CD14-positive monocyte (primary cell): Measurements from ENCODE around the gene WDPCP. TPM values are rescaled to one million over a fixed set of nuclear protein-coding genes. Genes with fewer than 3 reads are reported as not detected.

Experiments
- DNase-seq, 3 donors: peaks; one replicate each; pipeline ENCODE4 v3.0.0-alpha.2; 2011 to 2022
- H2AFZ ChIP-seq: 2 replicates; pipeline ENCODE4 v1.6.0; 2012; ENCODE audit warnings: mild to moderate bottlenecking, low read depth, low read length, inconsistent platforms; ENCODE audit not compliant: insufficient read depth, poor library complexity, severe bottlenecking
- H3K27ac ChIP-seq, 2 donors: 1 replicate in 1 of 2; 2 replicates in 1 of 2; pipeline ENCODE4 v1.5.1; 2012 to 2013; ENCODE audit warnings: low read length in 2 of 2, control low read depth in 1 of 2, inconsistent platforms in 1 of 2, low read depth in 1 of 2, mild to moderate bottlenecking in 1 of 2
- H3K27me3 ChIP-seq, 2 donors: one replicate each; pipeline versions ENCODE4 v1.6.0 to v1.6.1; 2011 to 2013; ENCODE audit warnings: low read length in 2 of 2; ENCODE audit not compliant: control insufficient read depth in 2 of 2, insufficient read depth in 2 of 2
- H3K36me3 ChIP-seq, 2 donors: replicated peaks in 1 of 2; 1 replicate in 1 of 2; 2 replicates in 1 of 2; pipeline versions ENCODE4 v1.5.1 to v1.6.1; 2012 to 2013; ENCODE audit warnings: low read length in 2 of 2, control low read depth in 1 of 2, inconsistent platforms in 1 of 2, mild to moderate bottlenecking in 1 of 2; ENCODE audit not compliant: insufficient read depth in 2 of 2, control insufficient read depth in 1 of 2
- H3K4me1 ChIP-seq, 2 donors: 1 replicate in 1 of 2; 2 replicates in 1 of 2; pipeline versions ENCODE4 v1.5.1 to v1.6.1; 2012 to 2013; ENCODE audit warnings: low read length in 2 of 2, control low read depth in 1 of 2, inconsistent platforms in 1 of 2, mild to moderate bottlenecking in 1 of 2, moderate library complexity in 1 of 2; ENCODE audit not compliant: insufficient read depth in 2 of 2, control insufficient read depth in 1 of 2
- H3K4me2 ChIP-seq: replicated peaks from 2 replicates; pipeline ENCODE3; 2012; ENCODE audit warnings: low read length, moderate library complexity, mild to moderate bottlenecking; ENCODE audit not compliant: poor library complexity, severe bottlenecking; ENCODE audit errors: extremely low read depth
- H3K4me3 ChIP-seq, 3 experiments: fragments of 200-600 bp in 1 of 3; sonication (generic) in 1 of 3; replicated peaks in 1 of 3; 1 replicate in 2 of 3; 2 replicates in 1 of 3; pipeline ENCODE4 v1.5.1; 2011 to 2013; ENCODE audit warnings: low read length in 3 of 3, mild to moderate bottlenecking in 3 of 3, control low read depth in 2 of 3, low read depth in 2 of 3, inconsistent platforms in 1 of 3, moderate library complexity in 1 of 3
- H3K79me2 ChIP-seq: 2 replicates; pipeline ENCODE4 v1.6.0; 2012; ENCODE audit warnings: mild to moderate bottlenecking, control low read depth, inconsistent platforms, low read length, moderate library complexity; ENCODE audit not compliant: insufficient read depth
- H3K9ac ChIP-seq: 2 replicates; pipeline ENCODE4 v1.6.0; 2017; ENCODE audit warnings: low read length, mild to moderate bottlenecking; ENCODE audit not compliant: insufficient read depth, poor library complexity, severe bottlenecking
- H3K9me3 ChIP-seq, 2 donors: replicated peaks in 1 of 2; 1 replicate in 1 of 2; 2 replicates in 1 of 2; pipeline versions ENCODE4 v1.5.1 to v1.6.1; 2012 to 2013; ENCODE audit warnings: low read length in 2 of 2, control low read depth in 1 of 2; ENCODE audit not compliant: control insufficient read depth in 1 of 2, insufficient read depth in 1 of 2
- H4K20me1 ChIP-seq: 2 replicates; pipeline ENCODE4 v1.6.0; 2012; ENCODE audit warnings: mild to moderate bottlenecking, low read length, control low read depth, moderate library complexity; ENCODE audit not compliant: insufficient read depth
- H3K27ac Mint-ChIP-seq, 7 donors: one replicate each; pipeline ENCODE4 v1.8.0; 2020; ENCODE audit warnings: mild to moderate bottlenecking in 7 of 7, mixed read lengths in 7 of 7, moderate library complexity in 6 of 7, inconsistent platforms in 2 of 7
- H3K27me3 Mint-ChIP-seq, 3 donors: one replicate each; pipeline ENCODE4 v1.8.0; 2021 to 2022; ENCODE audit warnings: low read depth in 3 of 3, mild to moderate bottlenecking in 3 of 3, mixed read lengths in 3 of 3, moderate library complexity in 3 of 3, inconsistent platforms in 1 of 3
- H3K36me3 Mint-ChIP-seq, 2 donors: one replicate each; pipeline ENCODE4 v1.8.0; 2020; ENCODE audit warnings: mixed read lengths in 2 of 2, inconsistent platforms in 1 of 2, mild to moderate bottlenecking in 1 of 2
- H3K4me1 Mint-ChIP-seq: one replicate; pipeline ENCODE4 v1.8.0; 2020; ENCODE audit warnings: mild to moderate bottlenecking, mixed read lengths
- H3K4me3 Mint-ChIP-seq, 2 donors: one replicate each; pipeline ENCODE4 v1.8.0; 2020; ENCODE audit warnings: mild to moderate bottlenecking in 2 of 2, mixed read lengths in 2 of 2, moderate library complexity in 1 of 2
- H3K9me3 Mint-ChIP-seq, 7 donors: one replicate each; pipeline ENCODE4 v1.8.0; 2020 to 2022; ENCODE audit warnings: mixed read lengths in 7 of 7, mild to moderate bottlenecking in 6 of 7, moderate library complexity in 6 of 7, inconsistent platforms in 2 of 7
- WGBS: methylation state at CpG from one replicate; pipeline ENCODE4 v1.1.5; 2013; ENCODE audit warnings: missing lambda C conversion rate; ENCODE audit not compliant: insufficient coverage; 5-methylcytosine and 5-hydroxymethylcytosine counted together
- intact Hi-C, 2 donors: fragments of 100-400 bp; cut with micrococcal nuclease; formaldehyde crosslinking; loops; one replicate each; pipeline versions ENCODE4 v1.15.0 to v1.15.1; 2023
- polyA plus RNA-seq, 3 donors: library from polyadenylated mRNA; depleted of rRNA in 1 of 3; unstranded in 2 of 3; stranded (reverse) in 1 of 3; fragments of 300-500 nt in 2 of 3; fragments of >200 nt in 1 of 3; fragmentation: Illumina TruSeq in 2 of 3; gene quantifications; 1 replicate in 2 of 3; 2 replicates in 1 of 3; pipeline ENCODE4 v1.2.3, GENCODE V29; 2012 to 2021
- small RNA-seq: library from RNA; depleted of rRNA; stranded (forward); fragments of <200 nt; gene quantifications from one replicate; pipeline ENCODE3, GENCODE V24; 2012; ENCODE audit warnings: low read depth; ENCODE audit not compliant: insufficient read length
- TF ChIP-seq, protein P1 (sequence below): fragments of 200-600 bp; IDR thresholded peaks from one replicate; pipeline ENCODE4 v1.8.0; 2022; ENCODE audit warnings: antibody characterized with exemption, mild to moderate bottlenecking

The WDPCP gene
- polyA plus RNA-seq, 3 donors: 3.3 to 5.2 (median 3.7) TPM

DNA sequence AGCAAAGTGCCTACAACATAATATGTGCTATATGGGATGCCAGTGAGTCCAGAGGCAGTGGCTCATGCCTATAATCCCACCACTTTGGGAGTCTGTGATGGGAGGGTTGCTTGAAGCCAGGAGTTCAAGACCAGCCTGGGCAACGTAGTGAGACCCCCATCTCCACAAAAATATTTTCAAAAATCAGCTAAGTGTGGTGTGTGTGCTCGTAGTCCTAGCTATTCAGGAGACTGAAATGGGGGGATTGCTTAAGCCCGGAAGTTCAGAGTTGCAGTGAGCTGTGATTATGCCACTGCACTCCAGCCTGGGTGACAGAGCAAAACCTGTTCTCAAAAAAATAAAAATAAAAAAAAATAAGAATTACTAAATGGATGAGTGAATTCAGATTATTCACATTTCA is 514.3 kb downstream of the WDPCP start:
- no CpG with 5 or more reads among the region's 3 CpGs for WGBS
- Mint-ChIP-seq H3K27me3 (peaks cover 6 to 18% (median 13%) of the 10 kb centered on the region in 3 donors), H3K36me3 (no peaks in the 10 kb centered on the region), H3K4me1 (no peaks in the 10 kb centered on the region), H3K9me3 (peaks cover 0 to 5% (median 0%) of the 10 kb centered on the region in 7 donors), H3K27ac (no peak overlapping the region), H3K4me3 (no peak overlapping the region)
- TF ChIP-seq, protein P1, sequence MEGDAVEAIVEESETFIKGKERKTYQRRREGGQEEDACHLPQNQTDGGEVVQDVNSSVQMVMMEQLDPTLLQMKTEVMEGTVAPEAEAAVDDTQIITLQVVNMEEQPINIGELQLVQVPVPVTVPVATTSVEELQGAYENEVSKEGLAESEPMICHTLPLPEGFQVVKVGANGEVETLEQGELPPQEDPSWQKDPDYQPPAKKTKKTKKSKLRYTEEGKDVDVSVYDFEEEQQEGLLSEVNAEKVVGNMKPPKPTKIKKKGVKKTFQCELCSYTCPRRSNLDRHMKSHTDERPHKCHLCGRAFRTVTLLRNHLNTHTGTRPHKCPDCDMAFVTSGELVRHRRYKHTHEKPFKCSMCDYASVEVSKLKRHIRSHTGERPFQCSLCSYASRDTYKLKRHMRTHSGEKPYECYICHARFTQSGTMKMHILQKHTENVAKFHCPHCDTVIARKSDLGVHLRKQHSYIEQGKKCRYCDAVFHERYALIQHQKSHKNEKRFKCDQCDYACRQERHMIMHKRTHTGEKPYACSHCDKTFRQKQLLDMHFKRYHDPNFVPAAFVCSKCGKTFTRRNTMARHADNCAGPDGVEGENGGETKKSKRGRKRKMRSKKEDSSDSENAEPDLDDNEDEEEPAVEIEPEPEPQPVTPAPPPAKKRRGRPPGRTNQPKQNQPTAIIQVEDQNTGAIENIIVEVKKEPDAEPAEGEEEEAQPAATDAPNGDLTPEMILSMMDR: no peak
- H3K9me3 ChIP-seq: no peaks in the 10 kb centered on the region
- H3K9ac ChIP-seq: no peak overlapping the region
- no peak overlapping the region for H3K4me2 ChIP-seq
- no peaks in the 10 kb centered on the region for H3K79me2 ChIP-seq
- H3K27me3 ChIP-seq: peaks cover 13 to 14% of the 10 kb centered on the region in 2 donors
- H3K36me3 ChIP-seq: no peaks in the 10 kb centered on the region
- H2AFZ ChIP-seq: no peak overlapping the region
- H4K20me1 ChIP-seq: no peaks in the 10 kb centered on the region
- no peak for DNase-seq
- intact Hi-C loops: no loop called here
- H3K4me1 ChIP-seq: no peaks in the 10 kb centered on the region
- no peak overlapping the region for H3K4me3 ChIP-seq
- H3K27ac ChIP-seq: no peak overlapping the region

DNA sequence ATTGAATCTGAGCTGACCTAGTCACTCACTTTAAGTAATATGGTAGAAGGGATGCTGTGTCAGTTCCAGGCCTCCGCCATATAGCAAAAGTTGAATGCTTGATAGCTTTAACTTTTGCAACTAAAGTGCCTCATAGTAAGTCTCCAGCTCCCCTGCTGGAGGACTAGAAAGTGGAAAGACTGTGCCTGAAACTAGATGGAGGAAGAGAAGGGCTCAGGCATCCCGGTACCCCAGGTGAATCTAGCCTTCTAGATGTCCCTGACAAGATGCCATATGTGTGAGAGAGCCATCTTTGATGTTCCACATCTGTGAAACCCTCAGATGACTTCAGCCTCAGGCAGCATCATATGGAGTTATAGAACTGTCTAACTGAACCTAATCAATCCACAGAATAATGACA is 516.6 kb downstream of the WDPCP start:
- Histone ChIP-seq H2AFZ (no peak overlapping the region), H3K4me1 (no peaks in the 10 kb centered on the region), H3K9ac (no peak overlapping the region), H3K36me3 (no peaks in the 10 kb centered on the region), H3K27ac (no peak overlapping the region), H3K27me3 (peaks cover 28 to 32% of the 10 kb centered on the region in 2 donors), H3K9me3 (no peaks in the 10 kb centered on the region), H3K79me2 (no peaks in the 10 kb centered on the region), H3K4me3 (no peak overlapping the region), H3K4me2 (no peak overlapping the region), H4K20me1 (no peaks in the 10 kb centered on the region)
- H3K27me3 Mint-ChIP-seq: peaks cover 21 to 29% (median 21%) of the 10 kb centered on the region in 3 donors
- intact Hi-C loops: no loop called here
- H3K4me3 Mint-ChIP-seq: no peak overlapping the region
- 100% methylated on average over 2 of the region's 2 CpGs for WGBS
- H3K9me3 Mint-ChIP-seq: peaks cover 0 to 5% (median 0%) of the 10 kb centered on the region in 7 donors
- DNase-seq: no peak
- H3K4me1 Mint-ChIP-seq: no peaks in the 10 kb centered on the region
- no peak overlapping the region for H3K27ac Mint-ChIP-seq
- TF ChIP-seq, protein P1: no peak
- no peaks in the 10 kb centered on the region for H3K36me3 Mint-ChIP-seq

Small RNAs within 50 kb of the gene (small RNA-seq; reads per million reads assigned to genes)
- not detected for gene RF00017

Other genes starting within 250 kb of the WDPCP start
- gene MDH1, start 486 bp upstream of the WDPCP start, polyA plus RNA-seq: 100 to 1,000 TPM in 2 of 3 donors, 10 to 100 TPM in 1; 63.2 to 218 (median 197) TPM